GM18870 (cell line): ENCODE results near the gene KLK4.

Experiments
- ATAC-seq: cut with Tn5 transposase; IDR thresholded peaks from one replicate; pipeline ENCODE4 v1.9.1; 2021; ENCODE audit warnings: moderate library complexity; ENCODE audit not compliant: unreplicated experiment

The KLK4 gene

DNA sequence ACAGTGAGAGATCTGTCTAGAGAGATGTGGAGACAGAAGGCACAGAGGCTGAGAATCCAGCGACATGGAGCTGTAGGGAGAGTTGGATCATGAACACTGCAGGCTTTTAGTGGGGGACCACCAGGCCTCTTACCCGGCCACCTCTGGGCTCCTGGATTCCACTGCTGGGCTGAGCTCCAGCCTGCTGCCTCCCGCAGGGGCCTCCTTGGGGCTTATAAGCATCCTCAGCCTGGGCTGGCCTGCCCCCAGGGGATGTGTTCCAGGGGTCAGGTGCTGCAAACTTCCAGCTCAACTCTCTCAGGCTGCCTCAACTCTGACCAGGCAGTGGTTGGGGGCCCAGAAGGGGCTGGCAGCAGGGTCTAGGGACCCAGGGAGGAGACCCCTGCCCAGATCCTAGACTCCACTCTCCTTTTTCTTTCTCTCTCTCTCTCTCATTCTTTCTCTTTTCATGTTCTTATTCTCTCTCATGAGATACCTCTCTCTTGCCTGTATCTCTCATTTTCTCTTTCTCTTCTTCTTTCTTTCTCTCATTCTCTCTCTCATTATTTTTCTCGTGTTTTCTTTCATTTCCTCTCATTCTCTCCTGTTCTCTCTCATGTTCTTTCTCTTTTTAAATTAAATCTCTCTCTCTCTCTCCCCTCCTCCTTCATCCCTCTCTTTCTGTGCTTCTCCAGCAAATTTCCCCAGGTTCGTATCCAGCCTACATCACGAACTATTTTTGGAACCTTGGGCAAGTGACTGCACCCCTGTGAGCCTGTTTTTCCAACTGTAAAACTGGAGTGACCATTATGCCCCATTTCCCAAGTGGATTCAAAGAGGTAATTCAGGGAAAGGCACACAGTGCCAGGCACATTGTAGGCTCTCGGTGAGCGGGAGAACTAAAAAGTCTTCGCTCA lies at the start of gene KLK4:
Gene KLK4 (minus strand): TSS at position 190 of the 896 bp plus-strand sequence. CDS start 657 bp downstream, outside the sequence.
- no peak for ATAC-seq

GRCh38 chr19:50959731-50960500 lies 48.7 kb upstream of the KLK4 start:
- ATAC-seq: no peak

DNA sequence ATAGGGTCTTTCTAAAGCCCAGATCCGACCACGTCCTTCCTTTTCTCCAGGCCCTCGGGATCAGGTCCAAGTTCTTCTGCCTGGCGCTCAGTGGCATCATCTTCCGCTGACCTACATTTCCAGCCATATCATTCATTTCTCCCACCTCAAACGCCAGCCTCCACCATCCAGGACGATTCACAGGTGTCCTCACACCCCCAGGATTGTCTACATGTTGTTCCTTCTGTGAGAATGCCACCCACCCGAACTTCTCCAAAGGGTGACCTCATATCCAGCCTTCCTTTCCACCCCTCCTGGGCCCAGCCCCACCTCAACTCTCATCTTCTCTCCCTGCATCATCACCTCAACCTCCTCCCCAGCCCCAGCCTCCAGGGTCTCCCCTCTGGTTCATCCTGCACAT lies 46.4 kb upstream of the KLK4 start:
- ATAC-seq: no peak

DNA sequence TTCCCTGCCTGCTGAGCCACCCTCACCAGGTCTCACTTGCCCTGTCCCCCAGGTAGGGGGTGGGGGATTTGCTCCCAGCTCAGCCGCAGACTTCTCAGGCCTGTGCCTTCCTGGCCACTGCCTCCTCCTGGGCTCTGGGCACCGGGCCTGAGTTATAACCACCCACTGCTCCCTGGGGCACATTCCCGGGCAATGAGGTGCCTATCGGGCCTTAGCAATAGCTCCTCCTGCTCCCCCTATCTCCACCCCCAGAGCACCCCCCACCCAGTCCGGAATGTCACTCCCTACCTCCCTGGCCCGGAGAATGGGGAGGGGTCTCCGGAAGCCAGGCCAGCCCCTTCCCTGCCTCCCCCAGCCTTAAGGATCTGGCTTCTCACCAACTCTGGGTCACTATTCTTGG lies 41.7 kb upstream of the KLK4 start, which contains the start of gene KLK5:
Gene KLK5 (minus strand): TSS at position 129 of the 400 bp plus-strand sequence. CDS start 381 bp downstream, outside the sequence.
- ATAC-seq: no peak

- no peak for ATAC-seq
Observed at GRCh38 chr19:50949861-50950260, 38.7 kb upstream of the KLK4 start.

- no peak for ATAC-seq
Observed at GRCh38 chr19:50947123-50947522, 35.9 kb upstream of the KLK4 start.

DNA sequence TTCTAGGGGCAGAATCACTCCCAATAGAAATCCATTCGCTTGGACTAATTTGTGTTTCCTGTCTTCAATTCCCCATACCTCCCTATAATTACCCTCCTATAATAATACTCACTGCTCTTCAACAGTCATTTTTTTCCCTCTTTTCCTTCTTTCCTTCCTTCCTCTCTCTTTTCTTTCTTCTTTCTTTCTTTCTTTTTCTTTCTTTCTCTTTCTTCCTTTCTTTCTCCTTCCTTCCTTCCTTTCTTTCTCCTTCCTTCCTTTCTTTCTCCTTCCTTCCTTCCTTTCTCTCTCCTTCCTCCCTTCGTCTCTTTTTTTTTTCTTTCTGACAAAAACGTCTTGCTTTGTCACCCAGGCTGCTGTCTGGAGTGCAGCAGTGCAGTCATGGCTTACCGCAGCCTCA lies 33.6 kb upstream of the KLK4 start:
- no peak for ATAC-seq

GRCh38 chr19:50943074-50943828 lies 32.1 kb upstream of the KLK4 start:
- ATAC-seq: no peak

DNA sequence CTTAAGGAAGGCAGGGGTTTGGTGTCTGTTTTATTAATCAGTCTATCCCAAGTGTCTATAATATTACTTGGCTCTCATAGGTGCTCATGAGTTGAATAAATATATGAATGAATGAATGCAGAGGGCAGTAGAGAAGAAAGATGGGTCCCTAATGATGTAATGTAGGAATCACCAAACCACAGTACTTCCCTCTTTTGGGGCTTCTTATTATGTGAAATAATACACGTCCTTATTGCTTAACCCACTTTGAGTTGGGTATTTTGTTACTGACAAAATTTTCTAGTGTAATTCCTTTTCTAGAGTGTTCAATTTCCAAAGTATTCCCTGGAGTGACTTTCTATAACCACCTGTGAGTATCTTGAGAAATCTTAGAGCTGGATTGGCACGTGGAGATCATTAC lies 28.4 kb upstream of the KLK4 start:
- ATAC-seq: no peak

DNA sequence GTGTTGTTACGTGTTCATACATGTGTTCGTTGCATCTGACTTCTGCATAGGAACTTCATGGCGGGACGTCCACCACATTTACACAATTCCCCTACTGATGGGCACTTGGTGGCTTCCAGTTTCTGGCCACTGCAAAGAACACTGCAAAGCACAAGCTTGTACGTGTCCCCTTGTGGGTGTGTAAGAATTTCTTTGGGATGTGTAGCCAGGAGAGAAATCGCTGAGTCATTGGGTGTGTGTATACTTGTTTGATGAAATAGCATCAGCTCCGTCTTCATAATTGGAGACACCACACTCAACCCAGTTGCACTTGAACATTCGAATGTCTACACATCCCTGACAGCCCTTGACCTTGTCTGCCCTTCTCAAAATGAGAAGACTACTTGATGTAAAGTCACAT lies 22.4 kb upstream of the KLK4 start:
- no peak for ATAC-seq

DNA sequence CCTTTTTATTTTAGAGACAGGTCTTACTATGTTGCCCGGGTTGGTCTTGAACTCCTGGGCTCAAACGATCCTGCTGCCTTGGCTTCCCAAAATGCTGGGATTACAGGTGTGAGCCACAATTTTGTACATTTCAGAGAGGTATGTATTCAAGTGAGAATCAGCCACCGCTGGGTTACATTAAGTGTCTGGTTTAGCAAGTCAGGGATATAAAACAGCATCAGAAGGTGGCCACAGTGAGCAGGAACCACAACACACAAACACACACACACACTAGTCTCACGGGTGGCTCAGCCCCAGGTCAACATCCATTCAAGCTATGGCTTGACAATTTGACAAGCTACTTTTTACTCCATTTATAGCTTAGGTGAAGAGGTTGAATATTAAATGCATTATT lies 21.5 kb upstream of the KLK4 start:
- ATAC-seq: no peak

DNA sequence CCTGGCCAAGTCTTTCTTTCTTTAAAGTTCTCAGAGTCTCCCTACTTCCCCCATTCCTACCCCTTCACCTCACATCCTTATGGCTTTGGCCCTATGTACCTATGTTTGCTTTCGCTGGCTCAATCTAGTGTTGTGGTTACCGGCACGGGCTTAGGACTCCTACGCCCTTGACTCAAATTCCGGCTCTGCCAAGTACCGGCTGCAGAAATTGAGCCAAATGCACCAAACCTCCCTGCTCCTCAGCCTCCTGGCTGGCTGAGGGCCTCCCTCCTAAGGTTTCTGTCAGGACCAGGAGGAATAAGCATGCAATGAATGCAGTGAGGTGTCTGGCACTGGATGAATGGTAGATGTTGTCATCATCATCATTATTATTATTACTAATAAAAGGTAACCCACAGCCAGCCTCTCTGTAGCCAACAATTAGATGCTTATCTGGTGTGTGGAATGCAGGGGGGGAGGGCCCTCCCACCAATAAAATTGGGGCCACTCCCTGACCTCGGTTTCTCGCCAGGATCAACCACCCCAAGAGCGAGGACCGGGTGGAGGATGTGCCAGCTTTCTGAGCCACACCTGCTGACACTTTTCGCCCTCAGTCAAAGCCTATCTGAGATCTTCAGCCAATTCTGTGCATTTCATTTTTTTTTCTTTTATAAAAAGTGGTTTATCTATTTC lies 21.0 kb upstream of the KLK4 start:
- ATAC-seq: no peak

GRCh38 chr19:50931023-50931422 lies 19.8 kb upstream of the KLK4 start:
- no peak for ATAC-seq

DNA sequence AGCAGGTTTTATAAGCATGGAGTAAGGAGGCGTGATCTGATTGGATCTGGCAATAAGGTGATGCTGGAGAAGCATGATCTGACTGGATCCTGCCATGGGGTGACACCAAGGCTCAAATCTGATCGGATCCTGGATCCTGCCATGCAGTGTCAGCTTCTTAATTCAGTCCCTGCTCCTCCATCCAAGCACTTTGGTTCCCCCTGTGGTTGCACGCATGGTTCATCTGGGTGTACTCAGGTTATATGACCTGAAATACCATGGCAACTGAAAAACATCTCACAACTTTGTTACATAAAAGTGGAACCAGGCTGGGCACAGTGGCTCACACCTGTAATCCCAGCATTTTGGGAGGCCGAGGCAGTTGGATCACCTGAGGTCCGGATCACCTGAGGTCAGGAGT lies 17.6 kb upstream of the KLK4 start:
- no peak for ATAC-seq

GRCh38 chr19:50926144-50926543 lies 14.9 kb upstream of the KLK4 start:
- ATAC-seq: no peak

- no peak for ATAC-seq
Observed at GRCh38 chr19:50925734-50926133, 14.5 kb upstream of the KLK4 start.

DNA sequence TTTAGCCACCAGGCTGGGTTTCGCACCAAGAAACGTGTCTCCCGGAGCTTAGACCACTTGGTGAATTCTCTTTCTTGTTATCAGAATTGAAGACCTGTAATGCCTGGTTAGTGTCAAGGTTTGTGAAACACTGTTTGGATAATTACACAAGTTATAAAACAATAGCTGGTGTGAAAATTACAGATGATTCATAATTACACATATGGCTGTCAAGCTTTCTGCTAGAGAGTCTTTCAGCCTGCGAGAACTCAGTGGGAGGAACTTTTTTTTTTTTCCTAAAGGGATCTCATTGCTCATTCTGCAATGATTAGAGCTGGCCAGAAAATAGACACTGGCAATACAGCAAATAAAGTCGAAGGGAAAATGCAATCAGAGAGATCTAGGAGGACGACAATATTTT lies 13.4 kb upstream of the KLK4 start:
- ATAC-seq: no peak

GRCh38 chr19:50922317-50922853 lies 11.2 kb upstream of the KLK4 start:
- ATAC-seq: peak; percentile 74

DNA sequence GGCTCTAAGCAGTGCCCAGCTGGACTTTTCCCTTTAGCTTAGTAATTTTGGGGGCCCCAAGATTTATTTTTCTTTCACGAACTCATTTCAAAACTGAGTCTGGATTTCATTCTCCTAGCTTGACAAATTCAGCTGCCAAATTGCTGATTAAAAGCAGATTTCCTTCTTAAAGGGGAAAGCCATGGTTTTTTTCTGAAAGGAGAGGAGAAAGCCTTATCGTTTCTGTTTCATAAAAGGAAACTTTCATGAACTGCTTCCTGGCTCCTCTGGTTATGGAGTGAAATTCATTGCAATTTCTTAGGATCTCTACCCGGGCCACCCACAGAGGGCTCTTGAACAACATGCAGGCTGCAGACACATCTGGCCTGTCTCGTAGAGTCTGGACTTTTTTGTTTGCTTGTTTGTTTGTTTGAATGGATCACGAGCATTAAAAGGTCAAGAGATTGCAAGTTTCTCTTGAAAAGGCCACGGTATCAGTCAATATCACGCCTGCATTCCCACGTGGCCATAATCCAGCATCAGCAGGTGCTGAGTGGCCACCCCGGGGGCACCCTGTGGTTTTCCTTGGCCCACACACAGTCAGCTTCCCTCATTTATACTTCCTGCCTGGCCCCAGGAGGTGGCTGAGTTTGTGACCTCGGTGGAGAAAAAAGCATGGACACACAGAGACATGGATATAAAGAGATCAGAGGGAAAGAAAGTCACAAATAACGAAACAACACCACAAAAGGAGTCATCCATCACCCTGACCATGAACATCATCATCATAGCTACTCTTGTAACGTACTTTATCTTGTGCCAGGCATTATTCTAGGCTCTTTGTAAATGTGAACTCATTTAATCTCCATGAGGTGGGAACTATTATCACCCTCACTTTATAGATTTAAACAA lies 10.5 kb upstream of the KLK4 start:
- ATAC-seq: peak; percentile 17
